GM18498 (cell line): ENCODE results near the gene ROR1.

Experiments
- ATAC-seq: cut with Tn5 transposase; IDR thresholded peaks from one replicate; pipeline ENCODE4 v1.9.1; 2021; ENCODE audit warnings: mild to moderate bottlenecking, moderate library complexity; ENCODE audit not compliant: unreplicated experiment

Gene ROR1

DNA sequence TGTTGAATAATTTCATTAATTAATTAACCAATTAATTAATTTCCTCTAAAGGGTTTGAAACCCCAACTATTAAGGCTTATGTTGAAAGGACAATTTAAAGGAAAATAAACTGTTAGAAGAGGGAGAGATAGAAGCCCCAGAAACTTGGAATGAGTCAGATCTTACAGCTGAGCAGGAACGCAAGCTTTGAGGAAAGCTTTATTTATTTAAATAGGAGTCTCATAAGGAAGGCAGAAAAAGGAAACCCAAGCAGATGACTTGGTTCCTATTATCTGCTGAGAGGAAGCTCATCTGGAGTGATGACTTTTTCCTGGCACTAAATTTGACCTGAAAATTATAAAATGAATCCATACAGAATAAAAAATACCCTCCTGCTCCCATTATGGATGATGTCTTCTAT is 105.1 kb downstream of the ROR1 start:
- no peak for ATAC-seq

DNA sequence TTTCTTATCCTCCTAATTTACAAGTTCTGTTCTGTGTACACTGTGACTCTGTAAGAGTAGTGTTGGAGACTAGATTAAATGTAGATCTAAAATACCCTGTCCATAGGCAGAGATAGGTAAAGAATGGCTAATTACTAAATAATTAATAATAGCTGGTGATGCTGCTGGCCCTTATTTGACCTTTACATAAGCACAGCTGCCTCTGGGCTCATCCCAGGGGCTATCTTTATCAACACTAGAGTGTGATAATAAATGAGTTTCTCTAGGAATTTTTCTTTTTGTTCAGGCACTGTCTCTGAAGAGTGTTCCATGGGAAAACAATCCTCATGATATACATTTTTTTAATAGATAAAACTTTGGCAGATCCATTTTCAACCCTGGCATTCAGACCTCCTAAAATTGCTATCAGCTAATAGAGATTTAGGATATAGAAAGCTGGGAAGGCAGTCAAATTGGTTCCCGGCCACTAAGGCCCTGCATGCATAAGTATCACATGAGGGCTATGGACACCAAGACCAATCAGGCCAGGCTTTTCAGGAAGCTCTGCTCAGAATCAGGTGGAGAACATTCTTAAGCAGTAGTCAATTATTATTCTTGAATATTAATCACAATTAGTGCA is 107.2 kb downstream of the ROR1 start:
- no peak for ATAC-seq

DNA sequence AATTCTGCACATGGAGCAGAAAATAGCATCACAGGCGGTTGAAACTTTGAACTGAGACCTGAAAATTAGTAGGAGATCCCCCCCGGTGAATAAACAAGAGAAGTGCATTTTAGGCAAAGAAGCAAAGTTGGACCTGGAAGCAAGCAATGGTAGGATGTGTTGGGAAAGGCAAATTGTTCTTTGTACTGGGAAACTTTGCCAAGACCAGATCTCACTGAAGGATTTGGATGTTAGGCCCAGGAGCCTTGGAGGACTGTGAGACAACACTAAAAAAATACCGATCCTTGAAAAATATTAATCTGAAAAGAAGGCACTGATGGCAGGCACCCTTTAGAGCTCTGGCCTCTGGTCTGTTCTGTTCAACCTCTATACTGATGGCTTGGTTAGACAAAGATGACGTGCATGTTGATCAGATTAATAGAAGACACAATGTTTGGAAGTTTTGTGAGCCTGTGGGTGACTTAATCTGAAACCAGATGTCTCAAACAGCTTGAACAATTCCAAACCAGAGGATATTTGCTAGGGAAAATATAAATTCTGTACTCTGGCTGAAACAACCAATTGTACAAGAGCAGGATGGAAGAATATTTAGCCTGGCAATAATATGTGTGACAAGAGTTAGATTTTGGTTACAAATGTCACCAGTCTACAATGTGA is 108.4 kb downstream of the ROR1 start:
- ATAC-seq, result no peak

DNA sequence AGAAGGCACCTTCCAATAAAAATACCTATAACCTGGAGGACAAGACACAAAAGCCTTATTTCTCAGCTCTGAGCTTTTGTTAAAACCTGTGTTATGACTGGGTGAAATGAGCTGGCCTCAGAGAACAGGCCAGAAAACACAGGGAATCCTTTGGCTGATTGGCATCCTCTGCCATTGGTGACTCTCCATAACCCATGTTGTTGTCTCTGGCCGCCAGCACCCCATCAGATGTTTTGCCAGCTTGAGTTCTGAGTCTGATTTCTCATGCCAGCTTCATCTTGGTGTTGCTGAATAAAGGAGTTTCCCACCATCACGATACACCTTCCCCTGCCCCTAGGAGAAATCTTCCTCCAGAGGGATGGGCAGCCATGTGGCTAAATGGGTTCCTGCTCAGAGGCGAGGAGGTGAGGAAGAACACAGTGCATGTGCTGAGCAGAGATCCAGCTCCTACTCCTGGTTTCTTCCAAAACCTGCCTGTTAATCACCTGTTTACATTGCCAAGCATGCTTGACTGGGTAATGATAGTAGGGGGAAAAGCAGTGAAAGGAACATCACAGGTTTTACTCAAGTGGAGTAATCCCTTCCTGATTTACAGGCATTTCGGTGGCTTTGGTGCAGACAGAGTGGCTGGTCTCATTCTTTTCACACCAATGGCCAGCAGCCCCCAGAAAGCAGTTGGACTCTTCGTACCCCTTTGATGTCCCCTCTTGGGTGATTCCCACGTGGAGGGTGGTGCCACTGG is 109.8 kb downstream of the ROR1 start:
- ATAC-seq, result no peak

DNA sequence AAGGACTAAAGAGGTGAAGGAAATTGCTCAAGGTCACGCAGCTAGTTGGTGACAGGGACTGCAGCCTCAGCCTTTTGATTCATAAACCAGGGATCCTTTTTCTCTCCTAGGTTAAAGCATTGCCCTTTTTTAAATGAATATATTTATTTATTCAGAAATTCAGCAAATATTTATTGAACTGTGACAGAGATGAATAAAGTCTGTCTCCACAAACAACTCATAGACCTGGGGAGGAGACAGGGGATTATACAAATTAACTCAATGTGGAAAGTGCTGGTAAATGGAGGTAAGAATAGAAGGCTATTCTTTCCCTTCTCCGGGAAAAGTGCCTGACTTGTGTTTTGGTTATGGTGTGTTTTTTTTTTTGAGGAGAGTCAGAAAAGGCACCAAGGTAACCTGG is 110.7 kb downstream of the ROR1 start:
- ATAC-seq, result no peak

GRCh38 chr1:63885899-63886298 is 112.1 kb downstream of the ROR1 start:
- no peak for ATAC-seq

DNA sequence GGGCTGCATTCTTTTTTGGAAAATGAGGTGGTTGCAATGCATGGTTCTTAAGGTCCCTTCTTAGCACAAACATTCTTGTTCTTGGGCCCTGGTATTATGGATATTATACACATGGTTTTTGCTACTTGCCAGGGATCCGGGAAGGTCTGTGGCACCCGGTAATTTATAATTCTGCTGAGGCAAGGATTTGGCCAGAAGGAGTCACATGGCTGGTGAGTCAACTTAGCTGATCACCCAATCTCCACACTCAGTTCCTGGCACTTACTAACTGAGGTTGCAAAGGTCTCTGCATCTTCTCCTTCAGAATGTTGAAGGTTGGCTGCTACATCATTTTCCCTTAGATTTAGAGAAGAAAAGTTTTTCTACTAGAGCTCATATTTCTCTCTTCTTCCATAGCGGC is 112.5 kb downstream of the ROR1 start:
- no peak for ATAC-seq

- ATAC-seq, result peak; percentile 49
Measured at GRCh38 chr1:63887809-63888208, 114.0 kb downstream of the ROR1 start.

DNA sequence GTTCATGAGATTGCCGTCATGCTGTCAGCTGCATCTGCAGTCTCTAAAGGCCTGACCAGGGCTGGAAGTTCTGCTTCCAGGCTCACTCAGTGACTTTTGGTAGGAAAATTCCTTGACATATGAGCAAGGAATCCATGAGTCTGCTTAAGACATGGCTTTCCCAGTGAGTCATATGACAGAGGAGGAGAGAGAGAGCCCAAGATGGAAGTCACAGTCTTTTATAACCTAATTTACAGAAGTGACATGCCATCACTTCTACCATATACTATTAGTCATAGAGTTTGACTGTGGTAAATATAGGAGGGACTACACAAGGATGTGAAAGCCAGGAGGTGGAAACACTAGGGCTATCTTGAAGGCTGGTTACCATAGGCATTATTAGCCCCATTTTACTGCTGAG is 115.2 kb downstream of the ROR1 start:
- no peak for ATAC-seq

DNA sequence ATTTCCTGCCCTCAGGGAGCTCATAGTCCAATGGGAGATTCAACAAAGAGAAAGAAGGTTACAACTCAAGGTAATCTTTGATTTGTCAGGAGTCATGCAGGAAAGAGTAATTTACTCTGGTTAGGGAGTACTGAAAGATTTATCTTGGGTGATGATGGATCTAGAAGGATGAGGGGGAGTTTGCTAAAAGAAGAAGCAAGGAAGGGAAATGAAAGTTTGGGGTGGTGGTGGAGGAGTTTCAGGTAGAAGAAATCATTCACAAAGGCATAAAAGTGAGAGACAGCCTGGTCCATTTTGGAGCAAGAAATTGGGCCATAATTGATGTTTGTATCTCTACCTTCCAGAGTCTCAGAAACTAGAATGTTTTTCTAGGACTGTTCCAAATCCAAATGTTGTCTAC is 116.7 kb downstream of the ROR1 start:
- no peak for ATAC-seq

DNA sequence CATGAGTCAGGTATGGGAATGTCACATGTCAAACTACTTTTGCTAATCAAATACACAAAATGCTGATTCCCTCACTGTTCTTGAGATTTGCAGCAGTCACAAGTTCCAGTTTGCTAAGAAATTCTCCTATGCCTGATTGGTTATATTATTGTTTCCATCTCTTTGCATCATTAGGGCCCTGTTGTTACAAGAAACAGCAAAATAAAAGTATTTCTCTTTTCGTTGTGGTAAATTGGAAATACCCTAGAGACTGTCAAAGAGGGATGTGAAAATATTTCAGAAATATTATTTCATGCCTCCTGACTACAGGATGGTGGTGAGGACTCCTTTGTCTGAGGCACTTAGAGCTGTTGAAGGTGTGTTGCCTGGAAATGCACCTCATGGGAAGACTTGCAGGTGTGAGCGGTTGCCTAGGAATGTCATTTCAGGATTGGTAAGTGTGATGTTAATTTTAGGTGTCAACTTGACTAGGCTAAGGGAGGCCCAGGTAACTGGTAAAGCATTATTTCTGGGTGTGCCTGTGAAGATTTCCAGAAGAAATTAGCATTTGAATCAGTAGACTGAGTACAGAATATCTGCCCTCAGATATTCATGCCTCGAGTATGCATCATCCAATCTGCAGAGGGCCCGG is 117.4 kb downstream of the ROR1 start:
- ATAC-seq, result no peak

GRCh38 chr1:63892632-63893395 is 119.0 kb downstream of the ROR1 start:
- peak; percentile 100 for ATAC-seq

DNA sequence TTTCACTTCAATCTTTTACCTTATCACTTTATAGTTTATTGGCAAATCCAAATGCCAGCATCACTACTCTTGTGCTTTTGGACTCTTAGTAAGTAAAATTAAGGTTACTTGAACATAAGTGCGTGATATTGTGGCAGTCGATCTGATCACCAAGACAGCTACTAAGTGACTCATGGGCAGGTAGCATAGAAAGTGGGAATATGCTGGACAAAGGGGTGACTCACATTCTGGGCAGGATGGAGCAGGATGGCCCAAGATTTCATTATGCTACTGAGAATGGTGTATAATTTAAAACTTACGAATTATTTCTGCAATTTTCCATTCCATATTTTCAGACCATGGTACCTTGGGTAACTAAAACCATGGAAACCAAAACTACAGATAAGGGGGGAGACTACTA is 120.2 kb downstream of the ROR1 start:
- no peak for ATAC-seq

DNA sequence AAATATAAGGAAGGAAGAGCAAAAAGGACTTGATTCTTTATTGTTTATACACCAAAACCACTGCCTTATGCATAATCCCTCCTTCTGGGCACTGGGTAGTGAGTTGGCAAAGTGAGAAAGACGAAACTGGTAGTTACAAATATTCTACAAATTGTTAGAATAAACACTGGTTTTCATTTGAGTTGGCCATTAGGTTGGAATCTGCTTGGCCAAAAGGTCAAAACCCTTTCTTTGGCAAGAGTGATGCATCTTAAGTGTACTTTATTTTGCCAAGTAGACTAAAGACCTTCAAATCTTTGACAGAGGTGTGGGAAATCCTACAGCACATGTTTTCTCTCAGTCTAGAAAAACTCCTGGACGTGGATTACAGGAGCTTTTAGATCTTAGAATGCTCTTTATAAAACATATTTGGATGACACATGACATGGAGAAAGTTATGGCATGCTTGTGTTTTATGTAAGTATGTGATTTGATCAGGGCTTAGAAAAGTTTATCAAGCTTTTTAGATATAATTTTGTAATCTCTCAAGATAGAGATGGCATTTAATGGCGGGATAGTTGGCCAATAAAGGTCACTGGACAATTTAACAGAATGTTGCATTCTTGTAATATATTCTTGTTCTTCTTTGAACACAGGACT is 120.9 kb downstream of the ROR1 start:
- ATAC-seq, result no peak

- no peak for ATAC-seq
Measured at GRCh38 chr1:63896755-63897154, 122.9 kb downstream of the ROR1 start.

GRCh38 chr1:63898428-63899196 is 124.8 kb downstream of the ROR1 start:
- no peak for ATAC-seq

DNA sequence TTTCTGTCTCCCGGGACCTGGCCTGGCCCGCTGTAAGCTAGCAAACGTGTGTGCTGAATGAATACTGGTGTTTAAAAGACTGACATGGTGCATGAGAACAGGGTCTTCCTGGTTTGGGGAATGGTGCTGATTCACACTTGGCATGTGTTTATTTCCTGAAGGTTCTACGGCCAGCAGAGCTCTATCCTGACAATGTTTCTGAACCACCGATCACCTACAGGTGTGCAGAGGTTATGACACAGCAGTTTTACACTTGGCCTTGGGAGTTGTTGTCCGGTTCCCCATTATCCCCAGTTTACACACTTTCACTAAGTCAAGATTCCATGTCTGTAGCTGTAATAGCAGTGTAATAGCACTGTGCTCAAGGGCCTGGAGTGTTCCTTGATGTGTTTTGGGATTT is 127.3 kb downstream of the ROR1 start:
- no peak for ATAC-seq

- ATAC-seq, result no peak
Measured at GRCh38 chr1:63902844-63903589, 129.2 kb downstream of the ROR1 start.

- ATAC-seq, result no peak
Measured at GRCh38 chr1:63903947-63904610, 130.3 kb downstream of the ROR1 start.
